Heart right ventricle (tissue), 16 donors: ENCODE measurements around the gene NCAPG2. TPM values are rescaled to one million over a fixed set of nuclear protein-coding genes. Genes with fewer than 3 reads are reported as not detected.

ENCODE experiments used
- ATAC-seq, 8 donors: fragments of 200-7000 bp; cut with Tn5 transposase; one replicate each; pipeline ENCODE4 v1.9.1; 2020; ENCODE audit warnings: mild to moderate bottlenecking in 8 of 8, moderate library complexity in 8 of 8, moderate number of reproducible peaks in 1 of 8
- DNase-seq, 2 donors: peaks; one replicate each; pipeline ENCODE4 v3.0.0-alpha.2; 2020
- H3K27ac ChIP-seq, 10 donors: fragments of 200-600 bp; sonication (generic) in 2 of 10; one replicate each; pipeline versions ENCODE4 v1.5.0 to v1.8.0; 2020 to 2022; ENCODE audit warnings: mild to moderate bottlenecking in 3 of 10
- H3K27me3 ChIP-seq, 7 donors: fragments of 200-600 bp; one replicate each; pipeline ENCODE4 v1.8.0; 2021 to 2022; ENCODE audit warnings: mild to moderate bottlenecking in 2 of 7
- H3K36me3 ChIP-seq, 9 donors: fragments of 200-600 bp; sonication (generic) in 1 of 9; one replicate each; pipeline versions ENCODE4 v1.5.0 to v1.8.0; 2020 to 2022; ENCODE audit warnings: mild to moderate bottlenecking in 2 of 9
- H3K4me1 ChIP-seq, 9 donors: fragments of 200-600 bp; sonication (generic) in 1 of 9; one replicate each; pipeline versions ENCODE4 v1.5.0 to v1.8.0; 2020 to 2022; ENCODE audit warnings: mild to moderate bottlenecking in 4 of 9
- H3K4me3 ChIP-seq, 10 donors: fragments of 200-600 bp; sonication (generic) in 2 of 10; one replicate each; pipeline versions ENCODE4 v1.5.0 to v1.8.0; 2020 to 2022; ENCODE audit warnings: mild to moderate bottlenecking in 7 of 10, moderate library complexity in 2 of 10
- H3K9me3 ChIP-seq, 11 donors: fragments of 200-600 bp in 10 of 11; sonication (generic) in 2 of 11; one replicate each; pipeline versions ENCODE4 v1.5.0 to v1.8.0; 2013 to 2022; ENCODE audit warnings: mild to moderate bottlenecking in 2 of 11, control low read depth in 1 of 11, moderate library complexity in 1 of 11
- WGBS, 2 donors: extraction: QIAGEN DNeasy Blood & Tissue Kit; methylation state at CpG; one replicate each; pipeline ENCODE4 v1.1.7; 2013; ENCODE audit warnings: inconsistent platforms in 1 of 2; 5-methylcytosine and 5-hydroxymethylcytosine counted together
- intact Hi-C, 10 donors: fragments of 100-400 bp; cut with DNase I; formaldehyde crosslinking; loops; one replicate each; pipeline versions ENCODE4 v1.11.1 to v1.14.2; 2022
- polyA plus RNA-seq, 2 donors: library from polyadenylated mRNA; stranded (reverse); fragments of 200-250 nt; gene quantifications; one replicate each; pipeline ENCODE4 v1.2.3, GENCODE V29; 2013
- total RNA-seq, 10 donors: library from RNA; stranded (reverse); fragmentation: NEBNext Ultra II Directional in 3 of 10; extraction: Animal tissue kit (Norgen Biotek cat#: 25700) in 3 of 10; gene quantifications; one replicate each; pipeline versions ENCODE4 v1.2.1 to v1.2.4, GENCODE V29; 2021 to 2023
- TF ChIP-seq, protein P1 (sequence below), 9 donors: fragments of 200-600 bp; sonication (generic) in 2 of 9; IDR thresholded peaks; one replicate each; pipeline versions ENCODE4 v1.5.0 to v1.8.0; 2021 to 2022; ENCODE audit warnings: antibody characterized with exemption in 9 of 9, mild to moderate bottlenecking in 5 of 9, moderate library complexity in 1 of 9
- donor health status: Arrhythmogenic right ventricular cardiomyopathy.
- donor health status: ischemic (EF 13 %, LVEDD 7.1; RV severe dilation, severe dysfunction).
- donor health status: healthy with polysubstance abuse.
- donor health status: DM: no; HTN: yes; CAD: no.
- donor health status: DM: no; HTN: no; CAD: no.
- donor health status: ischemic (EF 25% LVEDD 6.9; RV normal size, moderate dysfunction).
- donor health status: ischemic (EF 25% LVEDD 5.7; RV mildly dilated, moderate dysfunction).
- donor health status: healthy.
- donor health status: DM: yes; HTN: yes; CAD: no.
- donor health status: Ischemic cardiomyopathy.
- donor health status: ischemic (EF 35%, LVEDD 5.7; RV mildly dilated, moderate dysfunction).
- donor health status: nonischemic (EF 11% LVEDD 7.7; RV severe dilation, severe dysfunction).
- donor health status: DM: yes; HTN: yes; CAD: no.
- donor health status: PGD.
- donor health status: ischemic (EF 29% LVEDD 5.4; RV normal size, mild dysfunction).
- donor health status: nonischemic (EF 23%, LVEDD 6.1; RV moderate dilation, normal function).

The NCAPG2 gene
- total and polyA plus RNA-seq, 12 donors = 1.3 to 8.0 (median 4.6) TPM

GRCh38 chr7:158702944-158703343 lies 1.7 kb downstream of the NCAPG2 start:
- TF ChIP-seq, protein P1, sequence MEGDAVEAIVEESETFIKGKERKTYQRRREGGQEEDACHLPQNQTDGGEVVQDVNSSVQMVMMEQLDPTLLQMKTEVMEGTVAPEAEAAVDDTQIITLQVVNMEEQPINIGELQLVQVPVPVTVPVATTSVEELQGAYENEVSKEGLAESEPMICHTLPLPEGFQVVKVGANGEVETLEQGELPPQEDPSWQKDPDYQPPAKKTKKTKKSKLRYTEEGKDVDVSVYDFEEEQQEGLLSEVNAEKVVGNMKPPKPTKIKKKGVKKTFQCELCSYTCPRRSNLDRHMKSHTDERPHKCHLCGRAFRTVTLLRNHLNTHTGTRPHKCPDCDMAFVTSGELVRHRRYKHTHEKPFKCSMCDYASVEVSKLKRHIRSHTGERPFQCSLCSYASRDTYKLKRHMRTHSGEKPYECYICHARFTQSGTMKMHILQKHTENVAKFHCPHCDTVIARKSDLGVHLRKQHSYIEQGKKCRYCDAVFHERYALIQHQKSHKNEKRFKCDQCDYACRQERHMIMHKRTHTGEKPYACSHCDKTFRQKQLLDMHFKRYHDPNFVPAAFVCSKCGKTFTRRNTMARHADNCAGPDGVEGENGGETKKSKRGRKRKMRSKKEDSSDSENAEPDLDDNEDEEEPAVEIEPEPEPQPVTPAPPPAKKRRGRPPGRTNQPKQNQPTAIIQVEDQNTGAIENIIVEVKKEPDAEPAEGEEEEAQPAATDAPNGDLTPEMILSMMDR (IDR thresholded peaks at IDR 0.05) = no peak
- Histone ChIP-seq H3K9me3 (peaks cover 0 to 12% (median 6%) of the 10 kb centered on the region in 11 donors), H3K36me3 (peaks cover 0 to 9% (median 0%) of the 10 kb centered on the region in 9 donors), H3K27me3 (no peaks in the 10 kb centered on the region), H3K4me1 (peaks cover 3 to 21% (median 8%) of the 10 kb centered on the region in 9 donors), H3K4me3 (peak overlapping the region in 1 of 10 donors; percentile 96), H3K27ac (no peak overlapping the region)
- DNase-seq (no peak), ATAC-seq (no peak)
- 54 to 60% methylated on average over 3 of the region's 3 CpGs for WGBS, 2 donors
- intact Hi-C loops = loop anchor here in 2 of 10 donors (5.0 to 10.0 kb wide), 2 partner anchors 134 to 272 kb away; no protein-coding TSS in a partner anchor

GRCh38 chr7:158702196-158702595 lies 2.4 kb downstream of the NCAPG2 start:
- intact Hi-C loops = loop anchor here in 2 of 10 donors (5.0 to 10.0 kb wide), 2 partner anchors 135 to 273 kb away; no protein-coding TSS in a partner anchor
- ATAC-seq = no peak
- 55 to 57% methylated on average over 4 of the region's 4 CpGs for WGBS, 2 donors

GRCh38 chr7:158700008-158700407 lies 4.6 kb downstream of the NCAPG2 start:
- 92% methylated on average over 5 of the region's 5 CpGs for WGBS, 2 donors
- intact Hi-C loops = loop anchor here in 2 of 10 donors (5.0 to 10.0 kb wide), 2 partner anchors 137 to 275 kb away; no protein-coding TSS in a partner anchor
- TF ChIP-seq, protein P1 (IDR thresholded peaks at IDR 0.05) = no peak
- no peak for ATAC-seq
- no peaks in the 10 kb centered on the region for H3K27me3 ChIP-seq
- no peaks in the 10 kb centered on the region for H3K9me3 ChIP-seq
- peaks cover 0 to 9% (median 0%) of the 10 kb centered on the region in 9 donors for H3K36me3 ChIP-seq
- no peak for DNase-seq
- no peak overlapping the region for H3K27ac ChIP-seq
- H3K4me3 ChIP-seq = no peak overlapping the region
- H3K4me1 ChIP-seq = peaks cover 0 to 25% (median 10%) of the 10 kb centered on the region in 9 donors

More at GRCh38 chr7:158702196-158702595, 2.4 kb downstream of the NCAPG2 start:
- no peaks in the 10 kb centered on the region for H3K27me3 ChIP-seq
- DNase-seq = no peak
- H3K4me1 ChIP-seq = peaks cover 3 to 21% (median 8%) of the 10 kb centered on the region in 9 donors
- no peak overlapping the region for H3K27ac ChIP-seq
- H3K9me3 ChIP-seq = peaks cover 0 to 5% (median 0%) of the 10 kb centered on the region in 11 donors
- H3K36me3 ChIP-seq = peaks cover 0 to 9% (median 0%) of the 10 kb centered on the region in 9 donors
- TF ChIP-seq, protein P1 (IDR thresholded peaks at IDR 0.05) = no peak
- H3K4me3 ChIP-seq = no peak overlapping the region

- H3K36me3 ChIP-seq = peaks cover 0 to 9% (median 0%) of the 10 kb centered on the region in 9 donors
- WGBS, 2 donors = 0% methylated on average over 1 of the region's 1 CpG
- TF ChIP-seq, protein P1 (IDR thresholded peaks at IDR 0.05) = no peak
- peaks cover 0 to 24% (median 8%) of the 10 kb centered on the region in 9 donors for H3K4me1 ChIP-seq
- DNase-seq (no peak), ATAC-seq (no peak)
- intact Hi-C loops = loop anchor here in 4 of 10 donors (5.0 to 10.0 kb wide), 2 partner anchors 165 to 278 kb away; no protein-coding TSS in a partner anchor
- no peaks in the 10 kb centered on the region for H3K9me3 ChIP-seq
- H3K27ac ChIP-seq = no peak overlapping the region
- no peak overlapping the region for H3K4me3 ChIP-seq
- H3K27me3 ChIP-seq = no peaks in the 10 kb centered on the region
Observed at GRCh38 chr7:158699341-158699740, 5.3 kb downstream of the NCAPG2 start.
